H9 (cell line): ENCODE measurements around the gene FAAH. TPM values are rescaled to one million over a fixed set of nuclear protein-coding genes. Genes with fewer than 3 reads are reported as not detected.

Experiments used
- DNase-seq: peaks from one replicate; pipeline ENCODE4 v3.0.0-alpha.2; 2017
- H2AFZ ChIP-seq: one replicate; pipeline ENCODE4 v1.6.1; 2013; ENCODE audit warnings: mild to moderate bottlenecking, low read length, control low read depth, moderate library complexity
- H2AK5ac ChIP-seq: 2 replicates; pipeline ENCODE4 v1.6.1; 2013; ENCODE audit warnings: low read length, control low read depth, mixed read lengths; ENCODE audit not compliant: insufficient read length
- H2BK120ac ChIP-seq: one replicate; pipeline ENCODE4 v1.6.1; 2013; ENCODE audit warnings: low read depth, mild to moderate bottlenecking, low read length, control low read depth, inconsistent platforms; ENCODE audit not compliant: poor library complexity, severe bottlenecking
- H2BK12ac ChIP-seq: 2 replicates; pipeline ENCODE4 v1.6.1; 2013; ENCODE audit warnings: low read length, control low read depth, mixed read lengths, low read depth; ENCODE audit not compliant: insufficient read length
- H2BK15ac ChIP-seq: 2 replicates; pipeline ENCODE4 v1.6.1; 2013; ENCODE audit warnings: low read depth, low read length, control low read depth
- H2BK20ac ChIP-seq: one replicate; pipeline ENCODE4 v1.6.1; 2013; ENCODE audit warnings: low read depth, mild to moderate bottlenecking, low read length, control low read depth, inconsistent platforms; ENCODE audit not compliant: poor library complexity, severe bottlenecking
- H2BK5ac ChIP-seq: 2 replicates; pipeline ENCODE4 v1.6.1; 2013; ENCODE audit warnings: low read length, control low read depth, mixed read lengths; ENCODE audit not compliant: insufficient read length
- H3K14ac ChIP-seq: 2 replicates; pipeline ENCODE4 v1.6.1; 2013; ENCODE audit warnings: low read length, control low read depth; ENCODE audit not compliant: insufficient read depth
- H3K18ac ChIP-seq: 2 replicates; pipeline ENCODE4 v1.6.1; 2013; ENCODE audit warnings: low read depth, mild to moderate bottlenecking, mixed read lengths, low read length, control low read depth; ENCODE audit not compliant: insufficient read length
- H3K23ac ChIP-seq: 2 replicates; pipeline ENCODE4 v1.6.1; 2013; ENCODE audit warnings: low read length, control low read depth, mixed read lengths, low read depth; ENCODE audit not compliant: insufficient read length
- H3K23me2 ChIP-seq: 2 replicates; pipeline ENCODE4 v1.6.1; 2013; ENCODE audit warnings: low read depth, mild to moderate bottlenecking, mixed read lengths, low read length, control low read depth; ENCODE audit not compliant: insufficient read length, poor library complexity, severe bottlenecking
- H3K27ac ChIP-seq: 2 replicates; pipeline ENCODE4 v1.5.1; 2013; ENCODE audit warnings: low read length, control low read depth, mixed read lengths, low read depth; ENCODE audit not compliant: insufficient read length
- H3K27me3 ChIP-seq: 2 replicates; pipeline ENCODE4 v1.6.1; 2013; ENCODE audit warnings: low read length, control low read depth, inconsistent platforms; ENCODE audit not compliant: insufficient read depth
- H3K4ac ChIP-seq: 2 replicates; pipeline ENCODE4 v1.6.1; 2013; ENCODE audit warnings: low read depth, mild to moderate bottlenecking, control low read depth, inconsistent platforms, low read length, moderate library complexity
- H3K4me1 ChIP-seq: 2 replicates; pipeline ENCODE4 v1.6.1; 2013; ENCODE audit warnings: low read length, control low read depth, inconsistent platforms; ENCODE audit not compliant: insufficient read depth
- H3K4me2 ChIP-seq: 2 replicates; pipeline ENCODE4 v1.6.1; 2013; ENCODE audit warnings: low read length, control low read depth, mixed read lengths; ENCODE audit not compliant: insufficient read length, insufficient read depth
- H3K56ac ChIP-seq: 2 replicates; pipeline ENCODE4 v1.6.1; 2013; ENCODE audit warnings: low read depth, mild to moderate bottlenecking, mixed read lengths, low read length, control low read depth; ENCODE audit not compliant: insufficient read length
- H3K79me1 ChIP-seq: 2 replicates; pipeline ENCODE4 v1.6.1; 2013; ENCODE audit warnings: low read depth, mild to moderate bottlenecking, moderate library complexity, low read length, control low read depth, inconsistent platforms; ENCODE audit not compliant: insufficient read depth, poor library complexity, severe bottlenecking
- H3K79me2 ChIP-seq: 2 replicates; pipeline ENCODE4 v1.6.1; 2013; ENCODE audit warnings: low read length, control low read depth, inconsistent platforms; ENCODE audit not compliant: insufficient read depth
- H3K9ac ChIP-seq: 2 replicates; pipeline ENCODE4 v1.6.1; 2013; ENCODE audit warnings: low read length, control low read depth, mixed read lengths; ENCODE audit not compliant: insufficient read length; ENCODE audit errors: extremely low read depth
- H3K9me3 ChIP-seq: one replicate; pipeline ENCODE4 v1.6.1; 2013; ENCODE audit warnings: low read depth, low read length, inconsistent platforms; ENCODE audit not compliant: control insufficient read depth
- H3T11ph ChIP-seq: one replicate; pipeline ENCODE4 v1.6.1; 2013; ENCODE audit warnings: mild to moderate bottlenecking, low read length, control low read depth, inconsistent platforms
- H4K20me1 ChIP-seq: one replicate; pipeline ENCODE4 v1.6.1; 2013; ENCODE audit not compliant: control insufficient read depth, insufficient read length, insufficient read depth
- H4K5ac ChIP-seq: 2 replicates; pipeline ENCODE4 v1.6.1; 2013; ENCODE audit warnings: low read depth, mild to moderate bottlenecking, mixed read lengths, low read length, control low read depth; ENCODE audit not compliant: insufficient read length
- H4K8ac ChIP-seq: replicated peaks from 2 replicates; pipeline ENCODE4 v1.6.1; 2013; ENCODE audit warnings: low read length, control low read depth, mixed read lengths, low read depth; ENCODE audit not compliant: insufficient read length
- H4K91ac ChIP-seq: 2 replicates; pipeline ENCODE4 v1.6.1; 2013; ENCODE audit warnings: low read depth, mild to moderate bottlenecking, moderate library complexity, mixed read lengths, low read length, control low read depth; ENCODE audit not compliant: insufficient read length
- H3K27ac Mint-ChIP-seq, 3 experiments: 2 replicates in 2 of 3; 3 replicates in 1 of 3; pipeline ENCODE4 v1.8.0; 2020 to 2021; ENCODE audit warnings: mixed read lengths in 3 of 3, mild to moderate bottlenecking in 1 of 3, moderate library complexity in 1 of 3
- H3K27me3 Mint-ChIP-seq: 2 replicates; pipeline ENCODE4 v1.8.0; 2021; ENCODE audit warnings: low read depth, mild to moderate bottlenecking, moderate library complexity, mixed read lengths
- H3K36me3 Mint-ChIP-seq, 3 experiments: 2 replicates in 2 of 3; 3 replicates in 1 of 3; pipeline ENCODE4 v1.8.0; 2020 to 2021; ENCODE audit warnings: low read depth in 3 of 3, mixed read lengths in 3 of 3; ENCODE audit not compliant: insufficient read depth in 1 of 3
- H3K4me1 Mint-ChIP-seq, 2 experiments: 2 replicates each; pipeline ENCODE4 v1.8.0; 2020; ENCODE audit warnings: mixed read lengths in 2 of 2
- H3K4me3 Mint-ChIP-seq, 2 experiments: 2 replicates in 1 of 2; 3 replicates in 1 of 2; pipeline ENCODE4 v1.8.0; 2020 to 2021; ENCODE audit warnings: mild to moderate bottlenecking in 2 of 2, mixed read lengths in 2 of 2, moderate library complexity in 1 of 2
- H3K9me3 Mint-ChIP-seq, 2 experiments: 2 replicates in 1 of 2; 3 replicates in 1 of 2; pipeline ENCODE4 v1.8.0; 2020; ENCODE audit warnings: mild to moderate bottlenecking in 2 of 2, mixed read lengths in 2 of 2, moderate library complexity in 1 of 2
- CTCF ChIP-seq: fragments of 200-600 bp; sonication (generic); conservative IDR thresholded peaks from 3 replicates; pipeline ENCODE4 v1.8.0; 2021; ENCODE audit warnings: antibody characterized with exemption, mild to moderate bottlenecking
- WGBS: extraction: QIAGEN DNeasy Blood & Tissue Kit; methylation state at CpG from one replicate; pipeline ENCODE4 v1.1.7; 2013; ENCODE audit warnings: missing lambda C conversion rate, low lambda C conversion rate, mixed read lengths; ENCODE audit not compliant: insufficient read length; ENCODE audit errors: extremely low coverage; 5-methylcytosine and 5-hydroxymethylcytosine counted together
- total RNA-seq: library from RNA; stranded (reverse); gene quantifications from 2 replicates; pipeline ENCODE4 v1.2.1, GENCODE V29; 2021

The FAAH gene
- total RNA-seq, 1 experiment from 2014 or later, result 18.9 TPM

GRCh38 chr1:46406881-46407608, 12.9 kb downstream of the FAAH start:
- Histone ChIP-seq H2BK15ac (no peak overlapping the region), H4K91ac (no peak overlapping the region), H2BK20ac (no peak overlapping the region), H4K5ac (no peak overlapping the region), H3K4ac (no peak overlapping the region), H3K23me2 (no peaks in the 10 kb centered on the region), H2BK12ac (no peak overlapping the region), H3K27me3 (no peaks in the 10 kb centered on the region), H3K14ac (peak overlapping the region; percentile 47; the same call in 1 of the 2 replicates), H2BK5ac (no peak overlapping the region), H2AK5ac (no peak overlapping the region), H4K8ac (no peak overlapping the region), H3K9me3 (no peaks in the 10 kb centered on the region), H3K79me2 (no peaks in the 10 kb centered on the region), H3K18ac (peak overlapping the region; percentile 31), H3K79me1 (no peaks in the 10 kb centered on the region), H4K20me1 (no peaks in the 10 kb centered on the region), H3K56ac (no peak overlapping the region), H3K27ac (no peak overlapping the region), H3K23ac (no peak overlapping the region), H3T11ph (no peak overlapping the region), H3K4me2 (peak overlapping the region; percentile 7), H3K9ac (peak overlapping the region; percentile 3), H3K4me1 (no peaks in the 10 kb centered on the region; the same call in 1 of the 2 replicates), H2BK120ac (no peak overlapping the region), H2AFZ (no peak overlapping the region)
- no peaks in the 10 kb centered on the region for H3K27me3 Mint-ChIP-seq
- H3K9me3 Mint-ChIP-seq, result no peaks in the 10 kb centered on the region
- TF ChIP-seq CTCF, result no peak
- no peak for DNase-seq
- 100% methylated on average over 1 of the region's 13 CpGs for WGBS
- H3K27ac Mint-ChIP-seq, result peak overlapping the region in 1 of 3 experiments; percentile 35; a peak in 2 of 7 replicates
- peaks cover 16 to 27% of the 10 kb centered on the region in 2 experiments for H3K4me1 Mint-ChIP-seq
- peaks cover 2 to 7% (median 6%) of the 10 kb centered on the region in 3 experiments; a peak in 6 of 7 replicates for H3K36me3 Mint-ChIP-seq
- peak overlapping the region; percentile 44 to 52; a peak in 3 of 5 replicates for H3K4me3 Mint-ChIP-seq
